Anterior cingulate cortex (tissue), 58 donors: ENCODE measurements around the gene LINC01488.

Source experiments
- DNase-seq, 58 donors: peaks; one replicate each; lab custom pipeline; 2025; lab: John Stamatoyannopoulos, UW

Gene LINC01488

DNA sequence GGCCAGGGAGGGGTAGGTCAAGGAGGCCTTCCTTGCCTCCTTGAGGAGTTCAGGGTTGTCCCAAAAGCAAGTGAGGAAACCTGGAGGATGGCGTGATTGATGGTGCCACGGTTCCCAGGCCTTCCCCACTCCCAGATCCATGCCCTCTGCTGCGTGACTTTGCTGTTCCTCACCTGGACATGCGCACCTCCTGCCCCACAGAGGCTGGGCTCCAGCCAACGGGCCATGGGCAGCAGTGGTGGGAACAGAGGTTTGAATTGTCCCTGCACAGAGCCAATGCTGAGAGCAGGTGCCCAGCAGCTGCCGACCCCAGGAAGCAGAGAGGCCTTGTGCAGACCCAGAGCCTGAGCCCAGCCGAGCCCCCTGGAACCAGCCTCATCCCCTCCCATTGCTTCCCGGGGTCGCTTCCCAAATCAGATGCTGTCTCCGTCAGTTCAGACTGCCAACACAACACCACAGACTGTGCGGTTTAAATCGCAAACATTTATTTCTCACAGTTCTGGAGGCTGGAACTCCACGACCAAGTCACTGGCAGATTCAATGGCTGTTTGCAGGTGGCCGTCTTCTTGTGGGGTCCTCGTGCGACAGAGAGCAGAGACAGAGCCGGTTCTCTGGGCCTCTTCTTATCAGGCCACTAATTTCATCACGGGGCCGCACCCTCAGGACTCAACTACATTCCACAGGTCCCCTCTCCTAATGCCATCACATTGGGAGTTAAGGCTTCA lies 6.2 kb upstream of the LINC01488 start:
- no peak for DNase-seq

GRCh38 chr11:69475866-69476471 lies 5.5 kb upstream of the LINC01488 start:
- DNase-seq, result no peak

DNA sequence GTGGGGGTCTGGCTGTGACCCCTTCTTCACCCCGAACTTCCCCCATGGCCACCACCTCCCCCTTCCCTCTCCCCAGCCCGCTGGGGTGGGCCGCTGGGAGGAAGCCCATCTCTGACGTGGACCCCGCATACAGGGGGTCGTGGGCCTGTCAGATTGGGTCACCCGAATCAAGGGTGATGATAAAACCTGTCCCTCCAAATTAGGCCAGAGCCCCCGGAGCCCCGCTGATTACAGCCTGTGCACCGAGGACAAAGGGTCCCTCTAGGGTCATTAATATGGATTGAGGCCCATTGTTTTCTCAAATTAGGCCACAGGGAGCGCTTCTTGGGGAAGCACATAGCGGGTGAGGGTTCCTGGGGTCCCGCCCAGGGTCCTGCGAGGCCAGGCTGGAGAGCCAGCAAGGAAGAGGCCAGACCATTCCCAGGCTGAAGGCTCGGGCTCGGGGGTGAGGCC lies 4.9 kb upstream of the LINC01488 start:
- DNase-seq, result no peak

GRCh38 chr11:69477086-69477485 lies 4.4 kb upstream of the LINC01488 start:
- DNase-seq, result no peak

DNA sequence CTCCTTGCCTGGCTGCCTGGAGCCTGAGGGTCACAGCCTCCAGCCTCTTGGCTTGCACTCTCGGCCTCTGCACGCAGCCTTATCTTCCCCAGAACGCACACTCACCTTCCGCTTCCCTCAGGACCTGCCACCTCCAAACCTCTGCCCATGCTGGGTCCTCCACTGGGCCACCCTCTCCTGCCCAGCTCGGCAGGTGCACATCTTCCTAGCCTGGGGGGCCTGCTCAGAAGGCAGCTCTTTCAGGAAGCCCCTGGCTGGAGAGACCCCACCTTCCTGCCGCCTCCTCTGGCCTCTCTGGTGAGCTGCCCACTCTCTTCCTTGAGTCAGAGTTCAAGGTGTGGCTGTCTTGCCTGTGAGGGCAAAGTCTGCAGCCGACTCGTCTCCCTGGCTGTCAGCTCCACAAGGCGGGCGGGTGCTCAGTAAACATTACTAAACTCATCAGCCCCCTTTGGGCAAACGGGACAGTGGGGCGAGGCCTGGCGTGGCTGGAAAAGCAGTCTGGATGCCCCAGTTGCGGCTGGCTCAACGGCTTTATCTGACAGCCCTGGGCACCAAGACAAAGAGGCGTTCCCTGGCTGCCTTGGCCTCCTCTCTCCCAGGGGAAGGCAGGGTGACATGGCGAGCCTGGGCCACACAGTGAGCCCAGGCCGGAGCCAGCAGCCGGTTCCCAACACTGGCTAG lies 1.7 kb upstream of the LINC01488 start:
- DNase-seq, result no peak

DNA sequence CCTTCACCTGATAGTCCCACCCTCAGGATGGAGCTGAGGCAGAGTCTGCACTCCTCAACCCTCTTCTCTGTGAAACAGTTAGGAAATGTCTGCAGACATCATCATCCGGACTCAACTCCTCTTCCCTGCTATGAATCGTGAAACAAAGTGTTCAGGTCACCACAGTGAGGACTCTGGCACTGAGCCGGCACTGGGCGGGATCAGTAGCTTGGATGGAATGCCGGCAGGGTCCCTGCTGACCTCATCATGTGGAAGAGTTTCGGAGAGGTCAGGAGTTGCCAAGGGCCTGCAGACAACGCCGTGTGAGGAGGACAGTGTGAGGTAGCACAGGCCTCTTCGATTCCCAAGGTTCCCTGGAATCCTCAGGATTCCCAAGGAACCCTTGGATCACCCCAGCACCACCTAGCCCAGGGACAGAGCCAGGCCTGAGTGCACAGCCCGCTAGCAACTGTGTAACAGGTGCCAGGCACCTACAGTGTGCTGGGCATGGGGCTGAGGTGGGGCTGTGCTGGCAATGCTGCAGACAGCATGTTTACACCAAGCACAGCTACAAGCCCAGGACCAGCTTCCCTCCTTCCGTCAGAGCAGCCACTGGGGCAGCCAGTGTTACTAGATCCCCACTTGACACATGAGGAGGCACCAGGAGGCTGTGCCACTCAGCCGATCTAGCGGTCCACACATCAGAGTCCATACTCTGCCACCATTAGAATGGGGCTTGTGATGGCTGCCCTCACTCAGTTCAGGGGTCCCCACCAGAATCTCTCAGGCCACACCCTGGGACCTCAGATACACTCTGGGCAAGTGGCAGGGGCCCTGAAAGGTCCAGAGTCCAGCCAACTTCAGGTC lies 693 bp upstream of the LINC01488 start:
- no peak for DNase-seq

DNA sequence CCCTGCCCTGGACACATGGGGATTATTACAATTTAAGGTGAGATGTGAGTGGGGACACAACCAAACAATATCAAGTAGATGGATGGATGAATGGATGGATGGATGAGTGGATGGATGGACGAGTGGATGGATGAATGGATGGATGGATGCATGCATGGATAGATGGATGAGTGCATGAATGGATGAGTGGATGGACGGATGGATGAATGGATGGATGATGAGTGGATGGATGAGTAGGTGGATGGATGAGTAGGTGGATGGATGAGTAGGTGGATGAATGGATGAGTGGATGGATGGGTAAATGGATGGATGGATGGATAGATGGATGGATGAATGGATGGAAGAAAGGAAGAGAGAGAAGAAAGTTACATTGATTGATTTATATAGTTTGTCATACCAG lies 859 bp downstream of the LINC01488 start:
- no peak for DNase-seq

DNA sequence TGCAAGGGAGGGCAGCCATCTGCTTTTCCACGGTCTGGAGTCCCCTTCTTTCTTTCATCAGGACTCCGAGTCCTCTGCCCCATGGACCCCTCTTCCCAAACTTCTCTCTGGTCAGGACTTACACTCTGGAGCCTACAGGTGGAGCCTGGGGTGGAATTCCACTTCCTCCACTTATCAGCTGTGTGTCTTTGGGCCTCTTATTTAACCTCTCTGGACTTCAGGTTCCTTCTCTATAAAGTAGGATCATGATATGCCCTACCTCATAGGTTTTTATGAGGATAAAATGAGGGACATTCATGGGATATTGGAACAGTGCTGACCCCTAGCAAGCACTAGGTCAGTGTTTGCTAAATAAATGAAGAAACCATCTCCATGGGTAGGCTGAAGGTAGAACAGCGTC lies 1.7 kb downstream of the LINC01488 start:
- DNase-seq, result no peak

- DNase-seq, result no peak
Observed at GRCh38 chr11:69483691-69484426, 2.4 kb downstream of the LINC01488 start.

DNA sequence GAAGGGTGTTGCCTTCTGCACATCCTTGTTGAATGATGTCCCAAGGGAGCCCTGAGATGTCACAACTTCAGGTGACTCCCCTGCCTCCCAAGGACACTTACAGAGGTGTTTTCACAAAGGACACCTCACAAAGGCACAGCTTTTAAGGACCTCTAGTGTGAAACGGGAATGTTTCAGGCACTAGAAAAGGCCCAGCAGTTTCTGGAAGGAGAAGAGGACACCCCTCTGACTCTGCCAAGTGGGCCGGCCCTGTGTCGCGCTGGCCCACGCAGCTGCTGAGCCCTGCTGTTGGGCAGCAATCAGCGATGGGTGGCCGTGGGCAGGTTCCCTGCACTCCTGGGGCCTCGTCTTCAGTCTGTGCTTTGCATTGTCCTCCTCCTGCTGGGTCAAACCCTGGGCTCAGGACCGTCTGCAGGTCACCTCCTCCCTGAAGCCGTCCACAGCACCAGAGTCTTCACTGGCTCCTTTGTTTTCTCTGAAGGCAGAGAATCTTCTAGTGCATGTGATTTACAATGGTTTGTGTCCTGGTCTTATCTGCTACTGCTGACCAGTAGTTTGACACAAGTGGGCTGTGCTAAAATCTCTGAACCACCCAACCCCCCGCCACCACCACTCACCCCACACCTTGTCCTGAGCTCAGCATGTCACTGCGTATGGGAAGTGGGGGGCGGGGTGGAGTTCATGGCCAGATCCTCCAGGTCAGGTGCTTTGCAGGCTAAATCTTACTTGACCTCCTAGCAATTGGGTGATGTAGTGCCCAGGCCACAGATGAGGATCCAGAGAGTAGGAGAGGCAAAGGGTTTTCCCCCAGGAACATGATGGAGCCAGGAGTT lies 3.2 kb downstream of the LINC01488 start:
- no peak for DNase-seq

- DNase-seq, result no peak
Observed at GRCh38 chr11:69485337-69486041, 4.0 kb downstream of the LINC01488 start.

- DNase-seq, result no peak
Observed at GRCh38 chr11:69486056-69486772, 4.8 kb downstream of the LINC01488 start.

- DNase-seq, result no peak
Observed at GRCh38 chr11:69486773-69487291, 5.4 kb downstream of the LINC01488 start.

- no peak for DNase-seq
Observed at GRCh38 chr11:69487391-69487790, 5.9 kb downstream of the LINC01488 start.

DNA sequence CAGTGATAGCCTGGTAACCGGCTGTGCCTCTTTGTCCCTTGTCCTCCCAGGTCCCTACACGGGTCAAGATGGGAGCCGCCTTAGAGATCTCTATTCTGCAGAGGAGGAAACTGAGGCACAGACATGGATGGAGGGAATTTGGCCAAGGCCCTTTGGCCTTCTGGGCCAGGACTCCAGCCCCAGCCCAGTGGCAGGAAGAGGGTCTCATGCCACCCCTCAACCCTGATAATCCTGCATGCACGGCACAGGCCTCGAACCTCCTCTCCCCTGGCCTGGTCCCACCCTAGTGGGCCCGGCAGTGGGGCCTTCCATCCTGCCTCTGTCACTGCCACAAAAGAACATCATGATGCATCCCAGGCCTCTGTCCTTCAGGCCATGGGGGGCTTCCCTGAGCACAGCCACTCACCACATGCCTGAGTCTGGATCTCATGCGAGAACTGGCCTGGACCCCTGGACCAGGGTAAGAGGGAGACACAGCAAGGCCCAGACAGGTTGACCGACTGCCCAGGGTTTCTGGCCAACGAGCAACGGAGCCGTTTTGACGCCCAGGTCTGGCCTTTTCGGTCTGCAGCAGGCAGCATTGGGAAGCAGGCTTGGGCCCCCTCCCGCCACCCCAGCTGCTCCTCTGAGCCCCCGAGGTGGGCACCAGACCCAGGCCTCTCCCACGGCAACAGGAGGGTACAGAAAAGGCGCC lies 6.5 kb downstream of the LINC01488 start:
- DNase-seq, result no peak

DNA sequence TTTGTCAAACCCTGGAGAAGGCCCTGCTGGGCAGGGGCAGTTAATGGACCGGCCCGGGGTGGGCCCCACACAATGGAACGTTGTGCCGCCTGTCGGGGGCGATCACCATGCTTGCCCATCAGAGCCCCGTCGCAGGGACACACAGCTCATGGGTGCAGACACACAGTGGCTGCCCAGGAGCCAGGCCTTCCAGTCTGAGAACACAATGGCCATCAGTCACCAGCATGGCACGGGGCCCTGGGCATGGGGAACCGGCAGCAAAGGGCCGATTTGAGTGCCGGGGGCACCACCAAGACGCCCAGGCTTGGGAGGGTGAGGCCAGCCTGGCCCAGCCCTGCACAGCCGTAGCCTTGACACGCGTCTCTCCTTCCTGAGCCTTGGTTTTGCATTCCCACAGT lies 7.1 kb downstream of the LINC01488 start:
- no peak for DNase-seq
